ENCODE data around the gene FBXW7.

DNA sequence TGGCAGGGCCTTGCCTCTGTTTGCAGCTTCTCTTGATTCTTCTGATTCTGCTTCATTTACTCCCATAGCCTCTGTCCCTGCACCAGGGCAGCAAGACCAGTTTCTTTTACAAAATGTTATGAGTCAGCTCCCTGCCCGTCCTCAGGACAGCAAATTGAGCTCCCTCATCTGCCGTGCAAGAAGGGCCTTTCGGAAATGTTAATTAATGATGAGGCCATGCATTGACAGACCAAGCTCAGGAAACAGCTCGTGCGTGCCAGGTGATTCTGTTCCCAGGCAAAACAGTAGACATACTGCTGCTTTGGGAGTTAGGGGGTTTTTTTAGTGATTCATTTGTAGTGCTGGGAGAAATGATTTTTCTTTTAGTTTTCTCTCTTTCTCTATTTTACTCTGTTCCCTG, 231.7 kb downstream of the FBXW7 start:
- TF ChIP-seq, protein P1, sequence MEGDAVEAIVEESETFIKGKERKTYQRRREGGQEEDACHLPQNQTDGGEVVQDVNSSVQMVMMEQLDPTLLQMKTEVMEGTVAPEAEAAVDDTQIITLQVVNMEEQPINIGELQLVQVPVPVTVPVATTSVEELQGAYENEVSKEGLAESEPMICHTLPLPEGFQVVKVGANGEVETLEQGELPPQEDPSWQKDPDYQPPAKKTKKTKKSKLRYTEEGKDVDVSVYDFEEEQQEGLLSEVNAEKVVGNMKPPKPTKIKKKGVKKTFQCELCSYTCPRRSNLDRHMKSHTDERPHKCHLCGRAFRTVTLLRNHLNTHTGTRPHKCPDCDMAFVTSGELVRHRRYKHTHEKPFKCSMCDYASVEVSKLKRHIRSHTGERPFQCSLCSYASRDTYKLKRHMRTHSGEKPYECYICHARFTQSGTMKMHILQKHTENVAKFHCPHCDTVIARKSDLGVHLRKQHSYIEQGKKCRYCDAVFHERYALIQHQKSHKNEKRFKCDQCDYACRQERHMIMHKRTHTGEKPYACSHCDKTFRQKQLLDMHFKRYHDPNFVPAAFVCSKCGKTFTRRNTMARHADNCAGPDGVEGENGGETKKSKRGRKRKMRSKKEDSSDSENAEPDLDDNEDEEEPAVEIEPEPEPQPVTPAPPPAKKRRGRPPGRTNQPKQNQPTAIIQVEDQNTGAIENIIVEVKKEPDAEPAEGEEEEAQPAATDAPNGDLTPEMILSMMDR (IDR thresholded peaks at IDR 0.05): no peak
- TF ChIP-seq POLR2AphosphoS5 (IDR thresholded peaks at IDR 0.05; ENCODE audit: insufficient read depth in 1 of 2, low read depth in 1 of 2) (no peak), POLR2A (IDR thresholded peaks at IDR 0.05) (no peak)
